Transverse colon (tissue), 3 donors: ENCODE data around the gene GMNN.

Source experiments
- POLR2A ChIP-seq: fragments of 450-650 bp; IDR thresholded peaks from one replicate; pipeline ENCODE4 v1.6.1; 2016; ENCODE audit warnings: antibody characterized with exemption, mild to moderate bottlenecking, moderate library complexity
- POLR2AphosphoS5 ChIP-seq, 3 donors: sonication (generic); formaldehyde crosslinking; IDR thresholded peaks; one replicate each; pipeline ENCODE4 v1.6.1; 2016; ENCODE audit warnings: antibody characterized with exemption in 3 of 3

DNA sequence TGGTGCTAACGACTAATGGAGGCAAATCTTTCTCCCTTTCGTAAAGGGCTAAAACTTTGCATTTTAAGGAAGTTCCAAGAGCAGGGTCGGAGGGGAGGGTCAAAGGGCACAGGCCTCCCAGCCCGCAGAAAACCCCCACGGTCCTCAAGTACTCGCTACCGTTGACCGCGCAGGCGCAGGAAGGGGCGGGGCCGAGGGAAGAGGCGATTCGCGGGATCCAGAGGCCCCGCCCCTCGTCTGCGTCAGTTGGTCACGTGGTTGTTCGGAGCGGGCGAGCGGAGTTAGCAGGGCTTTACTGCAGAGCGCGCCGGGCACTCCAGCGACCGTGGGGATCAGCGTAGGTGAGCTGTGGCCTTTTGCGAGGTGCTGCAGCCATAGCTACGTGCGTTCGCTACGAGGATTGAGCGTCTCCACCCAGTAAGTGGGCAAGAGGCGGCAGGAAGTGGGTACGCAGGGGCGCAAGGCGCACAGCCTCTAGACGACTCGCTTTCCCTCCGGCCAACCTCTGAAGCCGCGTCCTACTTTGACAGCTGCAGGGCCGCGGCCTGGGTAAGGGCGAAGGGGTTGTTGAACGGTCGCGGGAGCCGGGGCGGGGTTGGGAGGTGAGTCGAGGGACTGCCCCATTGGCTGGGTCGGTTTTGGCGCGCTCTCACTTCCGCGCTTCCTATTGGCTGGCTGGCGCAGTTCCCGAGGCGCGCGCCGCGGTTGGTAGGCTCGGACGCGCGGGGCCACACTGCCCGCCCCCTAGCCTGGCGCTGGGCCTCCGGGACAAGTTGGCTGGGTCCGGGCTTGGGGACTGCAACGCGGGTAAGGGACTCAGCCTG, at the start of gene GMNN:
- TF ChIP-seq POLR2A (peak; percentile 80), POLR2AphosphoS5 (IDR thresholded peaks at IDR 0.05) (peak; percentile 75 to 89 (median 83))
